GM23338 (cell line): Measurements from ENCODE around the gene ASB3.

Source experiments
- CREB1 ChIP-seq: fragments of 250-450 bp; sonication (Bioruptor Pico); IDR thresholded peaks from 2 replicates; pipeline ENCODE4 v1.5.0; 2020; ENCODE audit warnings: low read depth, mild to moderate bottlenecking, moderate library complexity
- CTCF ChIP-seq, 2 experiments: fragments of 200-600 bp in 1 of 2; sonication (generic) in 1 of 2; conservative IDR thresholded peaks; 2 replicates each; pipeline versions ENCODE4 v1.5.1 to v1.6.1; 2016 to 2017; ENCODE audit warnings: antibody characterized with exemption in 2 of 2, low read depth in 2 of 2, mild to moderate bottlenecking in 2 of 2, moderate library complexity in 1 of 2
- EZH2 ChIP-seq: fragments of 200-600 bp; sonication (generic); IDR thresholded peaks from one replicate; pipeline ENCODE4 v1.8.0; 2017; ENCODE audit warnings: antibody characterized with exemption, mild to moderate bottlenecking, low read depth; ENCODE audit not compliant: unreplicated experiment
- EZH2phosphoT487 ChIP-seq: fragments of 200-600 bp; sonication (generic); IDR thresholded peaks from one replicate; pipeline ENCODE4 v1.8.1; 2018; ENCODE audit warnings: antibody characterized with exemption; ENCODE audit not compliant: unreplicated experiment
- JUNB ChIP-seq: IDR thresholded peaks from one replicate; pipeline ENCODE4 v1.6.1; 2016; ENCODE audit warnings: antibody characterized with exemption; ENCODE audit not compliant: unreplicated experiment
- NANOG ChIP-seq: IDR thresholded peaks from 2 replicates; pipeline ENCODE4 v1.6.1; 2016; ENCODE audit warnings: antibody characterized with exemption, borderline replicate concordance
- POLR2AphosphoS5 ChIP-seq: IDR thresholded peaks from 2 replicates; pipeline ENCODE4 v1.6.1; 2016; ENCODE audit warnings: antibody characterized with exemption, low read depth
- ZNF114 ChIP-seq: fragments of 250-450 bp; sonication (Bioruptor Pico); IDR thresholded peaks from 2 replicates; pipeline ENCODE4 v1.5.0; 2020; ENCODE audit warnings: mild to moderate bottlenecking, moderate library complexity
- ZNF331 ChIP-seq: fragments of 250-450 bp; sonication (Bioruptor Pico); IDR thresholded peaks from 2 replicates; pipeline ENCODE4 v1.5.0; 2020; ENCODE audit warnings: low read depth, mild to moderate bottlenecking, moderate library complexity
- TF ChIP-seq, protein P1 (sequence below): fragments of 250-450 bp; sonication (Bioruptor Pico); IDR thresholded peaks from 2 replicates; pipeline ENCODE4 v1.5.0; 2020; ENCODE audit warnings: mild to moderate bottlenecking, moderate library complexity
- TF ChIP-seq, protein P2 (sequence below): IDR thresholded peaks from one replicate; pipeline ENCODE4 v1.6.1; 2018; ENCODE audit warnings: antibody characterized with exemption; ENCODE audit not compliant: unreplicated experiment
- TF ChIP-seq, protein P3 (sequence below): IDR thresholded peaks from 2 replicates; pipeline ENCODE4 v1.6.1; 2016; ENCODE audit warnings: antibody characterized with exemption

GRCh38 chr2:53655256-53655655 is 131.5 kb downstream of the ASB3 start:
- no peak for TF ChIP-seq CTCF (conservative IDR thresholded peaks at IDR 0.05; ENCODE audit: low read depth in 2 of 2)
- no peak for TF ChIP-seq POLR2AphosphoS5
- TF ChIP-seq EZH2phosphoT487 = no peak
- TF ChIP-seq, protein P1, sequence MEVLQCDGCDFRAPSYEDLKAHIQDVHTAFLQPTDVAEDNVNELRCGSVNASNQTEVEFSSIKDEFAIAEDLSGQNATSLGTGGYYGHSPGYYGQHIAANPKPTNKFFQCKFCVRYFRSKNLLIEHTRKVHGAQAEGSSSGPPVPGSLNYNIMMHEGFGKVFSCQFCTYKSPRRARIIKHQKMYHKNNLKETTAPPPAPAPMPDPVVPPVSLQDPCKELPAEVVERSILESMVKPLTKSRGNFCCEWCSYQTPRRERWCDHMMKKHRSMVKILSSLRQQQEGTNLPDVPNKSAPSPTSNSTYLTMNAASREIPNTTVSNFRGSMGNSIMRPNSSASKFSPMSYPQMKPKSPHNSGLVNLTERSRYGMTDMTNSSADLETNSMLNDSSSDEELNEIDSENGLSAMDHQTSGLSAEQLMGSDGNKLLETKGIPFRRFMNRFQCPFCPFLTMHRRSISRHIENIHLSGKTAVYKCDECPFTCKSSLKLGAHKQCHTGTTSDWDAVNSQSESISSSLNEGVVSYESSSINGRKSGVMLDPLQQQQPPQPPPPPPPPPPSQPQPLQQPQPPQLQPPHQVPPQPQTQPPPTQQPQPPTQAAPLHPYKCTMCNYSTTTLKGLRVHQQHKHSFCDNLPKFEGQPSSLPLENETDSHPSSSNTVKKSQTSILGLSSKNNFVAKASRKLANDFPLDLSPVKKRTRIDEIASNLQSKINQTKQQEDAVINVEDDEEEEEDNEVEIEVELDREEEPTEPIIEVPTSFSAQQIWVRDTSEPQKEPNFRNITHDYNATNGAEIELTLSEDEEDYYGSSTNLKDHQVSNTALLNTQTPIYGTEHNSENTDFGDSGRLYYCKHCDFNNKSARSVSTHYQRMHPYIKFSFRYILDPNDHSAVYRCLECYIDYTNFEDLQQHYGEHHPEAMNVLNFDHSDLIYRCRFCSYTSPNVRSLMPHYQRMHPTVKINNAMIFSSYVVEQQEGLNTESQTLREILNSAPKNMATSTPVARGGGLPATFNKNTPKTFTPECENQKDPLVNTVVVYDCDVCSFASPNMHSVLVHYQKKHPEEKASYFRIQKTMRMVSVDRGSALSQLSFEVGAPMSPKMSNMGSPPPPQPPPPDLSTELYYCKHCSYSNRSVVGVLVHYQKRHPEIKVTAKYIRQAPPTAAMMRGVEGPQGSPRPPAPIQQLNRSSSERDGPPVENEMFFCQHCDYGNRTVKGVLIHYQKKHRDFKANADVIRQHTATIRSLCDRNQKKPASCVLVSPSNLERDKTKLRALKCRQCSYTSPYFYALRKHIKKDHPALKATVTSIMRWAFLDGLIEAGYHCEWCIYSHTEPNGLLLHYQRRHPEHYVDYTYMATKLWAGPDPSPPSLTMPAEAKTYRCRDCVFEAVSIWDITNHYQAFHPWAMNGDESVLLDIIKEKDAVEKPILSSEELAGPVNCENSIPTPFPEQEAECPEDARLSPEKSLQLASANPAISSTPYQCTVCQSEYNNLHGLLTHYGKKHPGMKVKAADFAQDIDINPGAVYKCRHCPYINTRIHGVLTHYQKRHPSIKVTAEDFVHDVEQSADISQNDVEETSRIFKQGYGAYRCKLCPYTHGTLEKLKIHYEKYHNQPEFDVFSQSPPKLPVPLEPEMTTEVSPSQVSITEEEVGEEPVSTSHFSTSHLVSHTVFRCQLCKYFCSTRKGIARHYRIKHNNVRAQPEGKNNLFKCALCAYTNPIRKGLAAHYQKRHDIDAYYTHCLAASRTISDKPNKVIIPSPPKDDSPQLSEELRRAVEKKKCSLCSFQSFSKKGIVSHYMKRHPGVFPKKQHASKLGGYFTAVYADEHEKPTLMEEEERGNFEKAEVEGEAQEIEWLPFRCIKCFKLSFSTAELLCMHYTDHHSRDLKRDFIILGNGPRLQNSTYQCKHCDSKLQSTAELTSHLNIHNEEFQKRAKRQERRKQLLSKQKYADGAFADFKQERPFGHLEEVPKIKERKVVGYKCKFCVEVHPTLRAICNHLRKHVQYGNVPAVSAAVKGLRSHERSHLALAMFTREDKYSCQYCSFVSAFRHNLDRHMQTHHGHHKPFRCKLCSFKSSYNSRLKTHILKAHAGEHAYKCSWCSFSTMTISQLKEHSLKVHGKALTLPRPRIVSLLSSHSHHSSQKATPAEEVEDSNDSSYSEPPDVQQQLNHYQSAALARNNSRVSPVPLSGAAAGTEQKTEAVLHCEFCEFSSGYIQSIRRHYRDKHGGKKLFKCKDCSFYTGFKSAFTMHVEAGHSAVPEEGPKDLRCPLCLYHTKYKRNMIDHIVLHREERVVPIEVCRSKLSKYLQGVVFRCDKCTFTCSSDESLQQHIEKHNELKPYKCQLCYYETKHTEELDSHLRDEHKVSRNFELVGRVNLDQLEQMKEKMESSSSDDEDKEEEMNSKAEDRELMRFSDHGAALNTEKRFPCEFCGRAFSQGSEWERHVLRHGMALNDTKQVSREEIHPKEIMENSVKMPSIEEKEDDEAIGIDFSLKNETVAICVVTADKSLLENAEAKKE (CRISPR knock-in tag) = no peak
- no peak for TF ChIP-seq EZH2
- TF ChIP-seq, protein P2, sequence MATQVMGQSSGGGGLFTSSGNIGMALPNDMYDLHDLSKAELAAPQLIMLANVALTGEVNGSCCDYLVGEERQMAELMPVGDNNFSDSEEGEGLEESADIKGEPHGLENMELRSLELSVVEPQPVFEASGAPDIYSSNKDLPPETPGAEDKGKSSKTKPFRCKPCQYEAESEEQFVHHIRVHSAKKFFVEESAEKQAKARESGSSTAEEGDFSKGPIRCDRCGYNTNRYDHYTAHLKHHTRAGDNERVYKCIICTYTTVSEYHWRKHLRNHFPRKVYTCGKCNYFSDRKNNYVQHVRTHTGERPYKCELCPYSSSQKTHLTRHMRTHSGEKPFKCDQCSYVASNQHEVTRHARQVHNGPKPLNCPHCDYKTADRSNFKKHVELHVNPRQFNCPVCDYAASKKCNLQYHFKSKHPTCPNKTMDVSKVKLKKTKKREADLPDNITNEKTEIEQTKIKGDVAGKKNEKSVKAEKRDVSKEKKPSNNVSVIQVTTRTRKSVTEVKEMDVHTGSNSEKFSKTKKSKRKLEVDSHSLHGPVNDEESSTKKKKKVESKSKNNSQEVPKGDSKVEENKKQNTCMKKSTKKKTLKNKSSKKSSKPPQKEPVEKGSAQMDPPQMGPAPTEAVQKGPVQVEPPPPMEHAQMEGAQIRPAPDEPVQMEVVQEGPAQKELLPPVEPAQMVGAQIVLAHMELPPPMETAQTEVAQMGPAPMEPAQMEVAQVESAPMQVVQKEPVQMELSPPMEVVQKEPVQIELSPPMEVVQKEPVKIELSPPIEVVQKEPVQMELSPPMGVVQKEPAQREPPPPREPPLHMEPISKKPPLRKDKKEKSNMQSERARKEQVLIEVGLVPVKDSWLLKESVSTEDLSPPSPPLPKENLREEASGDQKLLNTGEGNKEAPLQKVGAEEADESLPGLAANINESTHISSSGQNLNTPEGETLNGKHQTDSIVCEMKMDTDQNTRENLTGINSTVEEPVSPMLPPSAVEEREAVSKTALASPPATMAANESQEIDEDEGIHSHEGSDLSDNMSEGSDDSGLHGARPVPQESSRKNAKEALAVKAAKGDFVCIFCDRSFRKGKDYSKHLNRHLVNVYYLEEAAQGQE = no peak
- TF ChIP-seq JUNB = no peak
- TF ChIP-seq CREB1 (CRISPR knock-in tag) = no peak
- TF ChIP-seq, protein P3, sequence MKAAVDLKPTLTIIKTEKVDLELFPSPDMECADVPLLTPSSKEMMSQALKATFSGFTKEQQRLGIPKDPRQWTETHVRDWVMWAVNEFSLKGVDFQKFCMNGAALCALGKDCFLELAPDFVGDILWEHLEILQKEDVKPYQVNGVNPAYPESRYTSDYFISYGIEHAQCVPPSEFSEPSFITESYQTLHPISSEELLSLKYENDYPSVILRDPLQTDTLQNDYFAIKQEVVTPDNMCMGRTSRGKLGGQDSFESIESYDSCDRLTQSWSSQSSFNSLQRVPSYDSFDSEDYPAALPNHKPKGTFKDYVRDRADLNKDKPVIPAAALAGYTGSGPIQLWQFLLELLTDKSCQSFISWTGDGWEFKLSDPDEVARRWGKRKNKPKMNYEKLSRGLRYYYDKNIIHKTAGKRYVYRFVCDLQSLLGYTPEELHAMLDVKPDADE = no peak
- no peak for TF ChIP-seq ZNF331 (CRISPR knock-in tag)
- TF ChIP-seq ZNF114 (CRISPR knock-in tag) = no peak
- no peak for TF ChIP-seq NANOG
